Neural progenitor cell (in vitro differentiated cells): ENCODE results near the gene AKAP3. TPM values are rescaled to one million over a fixed set of nuclear protein-coding genes. Genes with fewer than 3 reads are reported as not detected.

Experiments used
- DNase-seq: peaks from one replicate; pipeline ENCODE4 v3.0.0-alpha.2; 2016; ENCODE audit warnings: low spot score
- H2AFZ ChIP-seq: fragments of 200-600 bp; sonication (generic); replicated peaks from 2 replicates; pipeline ENCODE4 v1.6.1; 2016; ENCODE audit warnings: antibody characterized with exemption
- H3F3A ChIP-seq: fragments of 200-600 bp; sonication (generic); 2 replicates; pipeline ENCODE4 v1.6.1; 2016; ENCODE audit warnings: antibody characterized with exemption, low read depth
- H3K27ac ChIP-seq: fragments of 200-600 bp; sonication (generic); 2 replicates; pipeline ENCODE4 v1.5.1; 2016; ENCODE audit warnings: mild to moderate bottlenecking
- H3K27me3 ChIP-seq: fragments of 200-600 bp; sonication (generic); 2 replicates; pipeline ENCODE4 v1.6.1; 2016; ENCODE audit warnings: mild to moderate bottlenecking, moderate library complexity
- H3K36me3 ChIP-seq: fragments of 200-600 bp; sonication (generic); 2 replicates; pipeline ENCODE4 v1.5.1; 2016
- H3K4me1 ChIP-seq: fragments of 200-600 bp; sonication (generic); 2 replicates; pipeline ENCODE4 v1.6.1; 2016; ENCODE audit warnings: mixed run types
- H3K4me2 ChIP-seq: fragments of 200-600 bp; sonication (generic); 2 replicates; pipeline ENCODE4 v1.6.1; 2016
- H3K4me3 ChIP-seq: fragments of 200-600 bp; sonication (generic); 2 replicates; pipeline ENCODE4 v1.5.1; 2016
- H3K79me2 ChIP-seq: fragments of 200-600 bp; sonication (generic); 2 replicates; pipeline ENCODE4 v1.6.1; 2016; ENCODE audit warnings: low read depth
- H3K9ac ChIP-seq: fragments of 200-600 bp; sonication (generic); 2 replicates; pipeline ENCODE4 v1.6.1; 2016
- H3K9me3 ChIP-seq: fragments of 200-600 bp; sonication (generic); 2 replicates; pipeline ENCODE4 v1.5.1; 2016; ENCODE audit warnings: low read depth
- H4K20me1 ChIP-seq: fragments of 200-600 bp; sonication (generic); 2 replicates; pipeline ENCODE4 v1.6.1; 2016; ENCODE audit warnings: low read depth
- H3K27ac Mint-ChIP-seq: 3 replicates; pipeline ENCODE4 v1.8.0; 2021; ENCODE audit warnings: mixed read lengths
- H3K27me3 Mint-ChIP-seq: 2 replicates; pipeline ENCODE4 v1.8.0; 2022; ENCODE audit warnings: low read depth, mild to moderate bottlenecking, inconsistent platforms, moderate library complexity, mixed read lengths; ENCODE audit not compliant: insufficient read depth
- H3K36me3 Mint-ChIP-seq: 3 replicates; pipeline ENCODE4 v1.8.0; 2021; ENCODE audit warnings: mixed read lengths
- H3K4me1 Mint-ChIP-seq: 3 replicates; pipeline ENCODE4 v1.8.0; 2021; ENCODE audit warnings: mixed read lengths
- H3K4me3 Mint-ChIP-seq: 3 replicates; pipeline ENCODE4 v1.8.0; 2021; ENCODE audit warnings: mild to moderate bottlenecking, moderate library complexity, mixed read lengths
- H3K9me3 Mint-ChIP-seq: 3 replicates; pipeline ENCODE4 v1.8.0; 2020; ENCODE audit warnings: mixed read lengths
- CTCF ChIP-seq: fragments of 200-600 bp; sonication (generic); IDR thresholded peaks from 2 replicates; pipeline ENCODE4 v1.5.1; 2017; ENCODE audit warnings: antibody characterized with exemption, mild to moderate bottlenecking
- EZH2 ChIP-seq: fragments of 200-600 bp; sonication (generic); IDR thresholded peaks from 2 replicates; pipeline ENCODE4 v1.6.1; 2017; ENCODE audit warnings: antibody characterized with exemption, mild to moderate bottlenecking, moderate library complexity
- EZH2phosphoT487 ChIP-seq: fragments of 200-600 bp; sonication (generic); IDR thresholded peaks from 2 replicates; pipeline ENCODE4 v1.6.1; 2017; ENCODE audit warnings: antibody characterized with exemption
- total RNA-seq: library from RNA; depleted of rRNA; stranded (reverse); fragments of >200 nt; gene quantifications from 2 replicates; pipeline ENCODE4 v1.2.3, GENCODE V29; 2015; ENCODE audit warnings: low replicate concordance

Gene AKAP3
- total RNA-seq, 1 donor from 2014 or later = 3.0 TPM

- Histone ChIP-seq H3K79me2 (no peaks in the 10 kb centered on the region), H3K9ac (no peak overlapping the region), H3K9me3 (no peaks in the 10 kb centered on the region), H2AFZ (no peak overlapping the region), H3K36me3 (peaks cover 18% of the 10 kb centered on the region), H3K27me3 (no peaks in the 10 kb centered on the region), H3K4me1 (no peaks in the 10 kb centered on the region), H3K4me3 (no peak overlapping the region), H3K4me2 (no peak overlapping the region), H4K20me1 (no peaks in the 10 kb centered on the region), H3K27ac (no peak overlapping the region), H3F3A (no peaks in the 10 kb centered on the region)
- no peak overlapping the region for H3K4me3 Mint-ChIP-seq
- no peak for TF ChIP-seq EZH2phosphoT487
- no peak for TF ChIP-seq EZH2
- no peak for TF ChIP-seq CTCF
- H3K9me3 Mint-ChIP-seq = no peaks in the 10 kb centered on the region
- DNase-seq = no peak
- H3K27ac Mint-ChIP-seq = no peak overlapping the region
- no peaks in the 10 kb centered on the region for H3K27me3 Mint-ChIP-seq
- H3K4me1 Mint-ChIP-seq = no peaks in the 10 kb centered on the region
- peaks cover 35% of the 10 kb centered on the region for H3K36me3 Mint-ChIP-seq
These were observed 15.2 kb upstream of the AKAP3 start for GRCh38 chr12:4663971-4664505.

GRCh38 chr12:4653691-4654090 lies 4.8 kb upstream of the AKAP3 start:
- no peak for TF ChIP-seq EZH2
- no peak for TF ChIP-seq CTCF
- TF ChIP-seq EZH2phosphoT487 = no peak
- no peak overlapping the region for H3K4me3 Mint-ChIP-seq
- H3K4me1 Mint-ChIP-seq = peaks cover 20% of the 10 kb centered on the region

GRCh38 chr12:4653257-4653656 lies 4.4 kb upstream of the AKAP3 start:
- no peaks in the 10 kb centered on the region for H3F3A ChIP-seq
- Mint-ChIP-seq H3K27me3 (no peaks in the 10 kb centered on the region), H3K27ac (no peak overlapping the region), H3K36me3 (peaks cover 2% of the 10 kb centered on the region), H3K9me3 (no peaks in the 10 kb centered on the region), H3K4me1 (peaks cover 20% of the 10 kb centered on the region), H3K4me3 (no peak overlapping the region)
- H2AFZ ChIP-seq = no peak overlapping the region
- H3K79me2 ChIP-seq = peaks cover 60% of the 10 kb centered on the region
- peak; percentile 11 for DNase-seq
- no peak for TF ChIP-seq EZH2phosphoT487
- TF ChIP-seq CTCF = peak; percentile 6
- no peak overlapping the region for H3K9ac ChIP-seq
- no peaks in the 10 kb centered on the region for H3K27me3 ChIP-seq
- H4K20me1 ChIP-seq = peaks cover 10% of the 10 kb centered on the region
- H3K4me3 ChIP-seq = no peak overlapping the region
- H3K9me3 ChIP-seq = no peaks in the 10 kb centered on the region
- H3K36me3 ChIP-seq = no peaks in the 10 kb centered on the region
- no peak overlapping the region for H3K27ac ChIP-seq
- H3K4me2 ChIP-seq = no peak overlapping the region
- H3K4me1 ChIP-seq = peaks cover 11% of the 10 kb centered on the region

More at GRCh38 chr12:4653691-4654090, 4.8 kb upstream of the AKAP3 start:
- H2AFZ ChIP-seq = no peak overlapping the region
- H3K27ac ChIP-seq = no peak overlapping the region
- H3K36me3 Mint-ChIP-seq = peaks cover 2% of the 10 kb centered on the region
- no peak overlapping the region for H3K27ac Mint-ChIP-seq
- H4K20me1 ChIP-seq = peaks cover 10% of the 10 kb centered on the region
- H3K4me3 ChIP-seq = no peak overlapping the region
- no peaks in the 10 kb centered on the region for H3K27me3 ChIP-seq
- no peaks in the 10 kb centered on the region for H3K9me3 Mint-ChIP-seq
- no peaks in the 10 kb centered on the region for H3F3A ChIP-seq
- no peaks in the 10 kb centered on the region for H3K36me3 ChIP-seq
- peaks cover 56% of the 10 kb centered on the region for H3K79me2 ChIP-seq
- H3K4me1 ChIP-seq = peaks cover 11% of the 10 kb centered on the region
- H3K4me2 ChIP-seq = no peak overlapping the region
- H3K9ac ChIP-seq = no peak overlapping the region
- no peak for DNase-seq
- no peaks in the 10 kb centered on the region for H3K9me3 ChIP-seq
- H3K27me3 Mint-ChIP-seq = no peaks in the 10 kb centered on the region
